ENCODE data around the gene RABGGTA.

The RABGGTA gene

DNA sequence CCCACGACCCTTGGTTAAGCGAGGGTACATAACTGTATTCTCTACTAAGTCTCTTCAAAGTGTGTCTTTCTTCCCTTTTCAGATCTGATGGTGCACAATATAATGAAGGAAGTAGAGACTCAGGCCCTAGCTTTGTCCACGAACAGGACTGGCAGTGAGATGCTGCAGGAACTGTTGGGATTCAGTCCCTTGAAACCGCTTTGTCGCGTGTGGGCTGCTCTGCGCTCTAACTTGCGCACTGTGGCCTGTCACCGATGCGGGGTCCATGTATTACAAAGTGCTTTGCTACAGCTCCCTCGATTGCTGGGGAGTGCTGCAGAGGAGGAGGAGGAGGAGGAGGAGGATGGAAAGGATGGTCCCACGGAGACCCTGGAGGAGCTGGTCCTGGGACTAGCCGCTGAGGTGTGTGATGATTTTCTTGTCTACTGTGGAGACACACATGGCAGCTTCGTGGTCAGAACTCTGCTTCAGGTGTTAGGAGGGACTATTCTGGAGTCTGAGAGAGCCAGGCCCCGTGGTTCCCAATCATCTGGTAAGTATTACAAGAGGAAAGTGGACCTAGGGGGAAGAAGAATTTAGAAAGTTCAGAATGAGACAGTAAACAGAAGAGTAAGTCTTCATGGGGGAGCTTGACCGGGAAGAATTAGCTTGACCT lies 29.1 kb upstream of the RABGGTA start:
- DNase-seq: no peak

DNA sequence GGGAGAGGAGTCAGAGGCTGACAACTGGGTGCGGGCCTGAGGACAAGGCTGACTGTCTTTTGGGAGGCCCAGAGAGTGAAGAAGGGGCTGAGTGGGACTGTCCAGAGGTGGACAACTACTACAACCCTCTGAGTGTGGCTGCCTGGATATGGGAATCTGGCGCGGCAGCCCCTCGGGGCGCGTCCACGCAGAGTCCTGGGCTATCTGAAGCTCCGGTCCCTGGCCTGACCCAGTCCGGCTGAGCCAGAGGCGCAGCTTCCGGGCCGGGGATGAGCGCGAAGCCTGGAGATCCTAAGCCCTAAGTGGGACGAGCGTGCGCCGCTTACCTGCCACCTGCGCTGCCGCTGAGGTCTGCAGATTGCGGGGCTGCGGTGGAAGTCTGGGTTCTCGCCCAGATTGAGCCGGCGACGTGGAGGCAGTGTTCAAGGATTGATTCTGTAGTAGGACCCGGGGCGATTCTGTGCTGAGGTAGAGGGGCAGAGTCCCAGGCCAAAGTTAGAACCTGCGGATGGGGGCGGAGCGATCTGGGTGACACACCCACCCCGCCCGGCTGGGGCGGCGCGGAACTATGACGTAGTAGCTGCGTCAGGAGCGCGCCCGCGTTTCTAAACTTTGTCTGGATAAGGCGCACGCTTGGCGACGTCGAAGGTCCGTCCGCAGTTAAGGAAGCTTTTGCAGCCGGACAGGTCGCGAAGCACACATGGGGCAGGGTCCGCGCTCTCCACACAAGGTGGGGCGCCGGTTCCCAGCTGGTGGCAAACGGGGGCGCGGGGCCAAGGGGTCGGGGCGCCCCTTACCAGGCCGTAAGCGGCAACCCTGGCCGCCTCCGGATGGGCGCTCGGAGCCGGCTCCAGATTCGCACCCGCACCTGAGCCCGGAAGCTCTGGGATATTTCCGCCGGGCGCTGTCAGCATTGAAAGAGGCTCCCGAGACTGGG lies 28.1 kb upstream of the RABGGTA start, which contains the start of the genes DHRS1 and NOP9:
DHRS1 (minus strand) TSS at position 526 of the 937 bp plus-strand sequence. CDS start 674 bp downstream, outside the sequence.
NOP9 (plus strand) TSS at position 596 of the 937 bp plus-strand sequence; CDS start at position 701, 105 bp downstream.
- DNase-seq: peak; percentile 90

DNA sequence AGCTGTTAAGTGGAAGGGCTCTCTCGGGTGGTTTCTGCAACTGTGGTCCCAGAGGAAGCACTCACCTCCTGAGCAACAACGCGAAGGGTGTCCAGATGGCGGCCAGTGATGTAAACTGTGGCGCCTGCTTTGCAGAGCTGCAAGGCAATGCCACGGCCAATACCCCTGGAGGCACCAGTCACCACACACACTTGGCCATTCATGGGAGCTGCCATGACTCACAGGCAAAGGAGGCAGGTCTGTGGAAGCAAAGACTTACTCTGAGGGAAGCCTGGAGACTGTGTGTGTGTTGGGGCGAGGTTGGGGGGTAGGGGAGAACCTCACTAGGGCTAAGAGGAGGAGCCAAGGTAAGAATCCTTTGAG lies 27.5 kb upstream of the RABGGTA start:
- no peak for DNase-seq

DNA sequence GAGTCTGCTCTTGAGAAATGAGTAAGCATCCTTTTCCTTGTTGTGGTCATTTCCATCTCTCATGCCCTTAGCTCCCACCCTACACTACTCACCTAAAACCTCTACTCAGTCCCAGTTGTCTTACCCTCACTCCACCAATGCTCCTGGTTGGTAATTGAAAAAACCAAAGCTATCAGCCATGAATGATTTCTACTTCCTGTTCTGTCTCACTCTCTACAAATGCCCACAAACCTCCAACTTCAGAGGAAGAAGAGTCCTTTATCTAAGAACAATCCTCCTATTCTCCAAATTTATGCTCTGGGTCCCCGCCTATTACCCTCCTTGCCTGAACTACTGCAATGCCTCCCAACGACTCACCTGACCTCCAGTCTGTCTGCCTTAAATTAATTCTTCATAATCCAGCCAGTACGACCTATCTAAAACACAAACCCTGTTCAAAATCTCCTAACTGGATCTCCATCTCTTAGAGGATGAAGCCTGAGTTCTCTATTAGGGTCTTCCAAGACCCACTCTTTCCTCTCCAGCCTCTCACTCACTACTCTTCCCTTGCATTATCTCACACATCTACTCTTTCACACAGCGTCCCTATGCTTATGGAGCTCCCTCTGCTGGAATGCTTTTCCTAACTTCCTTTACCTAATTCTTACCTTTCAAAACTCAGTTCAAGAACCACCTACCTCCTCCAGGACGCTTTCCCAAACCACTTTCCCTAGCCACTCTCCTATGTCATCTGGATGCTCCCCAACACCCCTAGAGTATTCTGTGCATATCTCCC lies 26.0 kb upstream of the RABGGTA start:
- no peak for DNase-seq

DNA sequence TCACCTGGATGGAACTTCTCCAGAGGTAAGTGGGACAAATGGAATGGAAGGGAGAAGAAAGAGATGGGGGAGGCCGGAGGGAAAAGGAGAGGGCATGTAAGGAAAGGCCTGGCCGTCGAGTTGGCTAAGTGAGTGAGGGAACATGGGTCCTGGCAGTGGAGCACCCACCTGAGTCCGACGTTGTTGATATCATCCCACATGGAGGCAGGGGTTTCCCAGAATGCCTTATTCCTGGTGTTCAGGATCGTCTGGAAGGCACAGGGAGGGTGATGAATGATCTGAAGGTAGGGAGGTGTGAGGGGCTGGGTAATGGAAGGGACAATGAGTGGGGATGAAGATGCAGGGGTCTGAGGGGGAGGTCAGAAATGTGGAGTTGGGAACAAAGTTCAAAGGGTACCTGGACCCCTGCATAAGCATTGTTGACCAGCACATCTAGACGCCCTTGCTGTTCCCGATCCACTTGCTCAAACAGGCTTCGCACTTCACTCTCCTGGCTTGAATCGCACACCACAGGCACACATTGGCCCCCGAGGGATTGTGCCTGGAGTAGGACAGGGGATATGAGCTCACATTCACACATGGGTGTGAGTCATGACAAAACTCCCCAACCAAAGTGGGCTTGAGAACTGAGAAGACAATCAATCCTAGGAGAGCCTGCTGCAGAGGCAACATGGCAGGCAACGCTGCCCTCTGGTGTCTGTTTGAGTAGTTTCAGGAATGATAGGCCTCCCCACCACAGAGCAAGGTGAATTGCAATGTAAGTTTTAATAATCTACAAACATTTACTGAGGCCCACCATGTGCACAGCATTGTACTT lies 25.2 kb upstream of the RABGGTA start:
- peak; percentile 77 for DNase-seq

DNA sequence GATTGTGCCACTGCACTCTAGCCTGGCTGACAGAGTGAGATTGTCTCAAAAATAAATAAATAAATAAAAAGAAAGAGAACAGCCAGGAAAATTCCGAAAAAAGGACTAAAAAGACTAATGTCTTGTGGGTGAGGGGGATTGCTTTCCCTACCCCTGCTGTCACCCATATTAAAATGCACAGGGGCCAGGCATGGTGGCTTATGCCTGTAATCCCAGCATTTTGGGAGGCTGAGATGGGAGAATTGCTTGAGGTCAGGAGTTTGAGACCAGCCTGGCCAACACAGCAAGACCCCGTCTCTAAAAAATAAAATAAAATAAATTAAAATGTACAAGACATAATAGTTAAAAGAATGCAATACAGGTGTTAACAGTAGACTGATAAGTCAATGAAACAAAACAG lies 22.1 kb upstream of the RABGGTA start:
- DNase-seq: no peak

DNA sequence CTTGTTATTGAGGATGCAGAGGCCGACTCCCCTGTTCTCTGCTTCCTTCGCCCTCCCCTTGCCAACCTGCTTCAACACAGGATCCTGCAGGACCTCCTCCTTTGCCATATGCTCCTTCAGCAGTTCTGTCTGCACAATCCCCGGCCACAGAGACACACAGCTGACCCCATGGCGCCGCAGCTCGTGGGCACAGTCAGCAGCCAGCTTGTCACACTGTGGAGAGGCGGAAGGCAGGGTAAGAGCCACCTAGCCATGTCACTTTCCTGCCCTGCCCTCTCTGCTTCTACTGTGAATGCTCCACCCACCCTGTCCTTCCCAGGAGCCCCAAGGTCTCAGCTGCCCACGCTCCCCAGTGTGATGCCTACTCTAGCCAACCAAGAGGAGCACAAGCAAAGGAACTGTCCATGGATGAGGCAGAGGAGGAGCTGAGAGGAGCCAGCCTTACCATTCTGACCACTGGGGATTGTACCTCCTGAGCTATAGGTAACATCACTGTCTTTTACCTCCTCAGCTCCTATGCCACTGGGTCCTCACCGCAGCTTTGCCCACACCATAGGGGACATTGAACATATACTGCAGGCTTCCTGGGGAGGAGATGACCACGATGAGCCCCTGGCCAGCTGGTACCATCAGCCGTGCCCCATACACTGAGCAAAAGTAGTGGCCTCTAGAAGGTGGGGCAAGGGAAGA lies 20.9 kb upstream of the RABGGTA start:
- DNase-seq: no peak

DNA sequence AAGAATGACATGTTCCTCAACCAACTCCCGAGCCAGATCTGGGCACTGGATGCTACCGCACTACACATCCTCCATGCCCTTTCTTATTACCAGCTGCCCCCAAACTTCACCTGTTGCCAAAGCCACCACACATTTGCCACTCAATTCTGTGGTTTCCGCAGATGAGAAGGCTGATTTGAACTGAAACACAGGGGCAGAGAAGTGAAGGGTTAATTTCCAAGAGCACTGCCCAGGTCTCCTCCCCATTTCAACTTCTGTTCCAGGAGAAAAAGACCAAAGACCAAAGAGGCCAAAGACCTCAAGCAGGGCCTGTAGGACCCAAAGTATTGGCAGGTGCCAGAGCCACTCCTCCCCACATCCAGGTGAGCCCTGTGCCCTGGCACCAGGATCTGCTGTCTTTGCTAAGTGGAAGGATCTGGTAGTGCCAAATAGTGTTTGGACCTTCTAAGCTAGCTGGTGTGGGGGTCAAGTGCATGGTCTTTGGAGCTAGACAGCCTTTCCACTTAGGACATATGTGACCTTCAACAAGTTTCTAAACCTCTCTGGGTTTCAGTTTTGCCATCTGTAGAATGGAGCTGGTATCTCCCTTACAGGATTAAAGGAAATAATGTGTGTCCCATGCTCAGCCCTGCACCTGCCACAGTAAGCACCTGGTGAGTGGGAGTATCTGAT lies 20.2 kb upstream of the RABGGTA start:
- DNase-seq: no peak

DNA sequence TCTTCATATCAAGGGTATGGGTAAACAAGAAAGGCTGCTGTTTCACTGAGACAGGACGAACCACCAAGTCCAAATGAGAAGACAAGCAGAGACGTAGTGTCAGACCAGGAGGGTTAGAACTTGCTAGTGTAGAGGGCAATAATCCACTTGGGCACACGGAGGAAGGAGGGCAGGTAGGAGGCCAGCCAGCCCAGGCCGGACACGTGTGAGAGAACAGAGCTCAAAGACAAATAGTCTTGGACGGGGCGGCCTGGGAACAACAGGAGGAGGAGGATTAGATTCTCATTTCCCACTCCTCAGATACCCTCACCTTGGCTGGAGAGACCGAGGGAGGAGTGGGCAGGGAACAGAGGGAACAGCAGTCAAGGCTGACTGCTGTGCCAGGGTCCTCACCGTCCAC lies 19.3 kb upstream of the RABGGTA start:
- DNase-seq: no peak

DNA sequence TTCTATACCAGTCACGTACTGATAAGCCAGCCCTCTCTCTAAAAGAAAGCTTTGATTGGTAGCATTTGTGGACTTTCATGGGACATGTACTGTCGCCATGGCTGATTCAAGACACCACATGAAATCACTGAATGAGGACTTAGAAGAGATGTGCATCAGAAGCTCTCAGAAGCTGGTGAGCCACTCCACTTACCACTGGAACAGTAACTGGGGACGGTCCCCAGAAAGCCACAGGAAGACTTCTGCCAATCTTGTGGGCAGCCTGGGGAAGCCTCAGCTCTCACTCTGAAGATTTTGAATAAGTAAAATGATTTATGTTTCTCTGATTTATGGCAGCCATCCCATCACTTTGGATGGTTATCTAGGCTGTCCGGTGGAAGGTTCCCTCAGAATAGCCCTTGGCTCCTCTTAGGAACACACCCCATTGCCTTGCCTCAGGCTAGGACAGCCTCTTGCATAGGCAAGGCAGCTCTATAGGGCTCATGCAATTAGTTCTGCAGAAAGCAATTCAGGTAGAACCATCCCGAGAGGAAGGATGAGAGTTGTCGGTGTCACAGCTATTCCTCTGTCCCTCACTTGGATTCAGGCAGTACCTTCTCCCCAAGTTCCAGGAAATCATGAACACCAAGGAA lies 18.4 kb upstream of the RABGGTA start:
- peak; percentile 44 for DNase-seq

DNA sequence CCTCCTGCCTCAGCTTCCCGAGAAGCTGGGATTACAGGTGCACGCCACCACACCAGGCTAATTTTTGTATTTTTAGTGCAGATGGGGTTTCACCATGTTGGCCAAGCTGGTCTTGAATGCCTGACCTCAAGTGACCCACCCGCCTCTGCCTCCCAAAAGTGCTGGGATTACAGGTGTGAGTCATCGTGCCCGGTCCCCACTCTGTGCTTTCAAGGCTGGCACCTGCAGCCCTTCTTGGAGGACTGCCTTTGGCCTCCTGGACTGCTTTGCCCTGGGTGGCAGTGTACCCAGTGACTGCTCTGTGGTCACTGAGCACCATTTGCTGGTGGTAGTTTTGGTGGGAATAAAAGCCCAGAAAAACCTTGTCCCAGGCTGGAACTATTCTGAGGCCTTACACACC lies 15.6 kb upstream of the RABGGTA start:
- DNase-seq: no peak

DNA sequence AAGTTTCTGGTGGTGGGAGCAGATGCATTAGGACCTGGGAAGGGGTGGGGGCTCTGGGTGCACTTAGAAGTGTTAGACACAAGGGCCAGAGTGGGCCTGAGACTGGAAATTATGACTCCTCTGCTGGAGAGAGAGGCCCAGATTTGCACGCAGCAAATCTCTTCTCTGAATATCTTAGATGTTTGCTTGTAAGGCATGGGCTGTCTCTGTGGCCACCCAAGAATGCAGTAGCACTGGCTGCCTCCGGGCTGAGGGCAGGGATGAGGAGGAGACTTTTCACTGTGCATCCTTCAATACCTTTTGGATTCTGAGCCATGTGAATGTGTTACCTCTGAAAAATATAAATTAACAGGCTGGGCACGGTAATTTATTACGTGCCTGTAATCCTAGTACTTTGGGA lies 14.0 kb upstream of the RABGGTA start:
- no peak for DNase-seq

DNA sequence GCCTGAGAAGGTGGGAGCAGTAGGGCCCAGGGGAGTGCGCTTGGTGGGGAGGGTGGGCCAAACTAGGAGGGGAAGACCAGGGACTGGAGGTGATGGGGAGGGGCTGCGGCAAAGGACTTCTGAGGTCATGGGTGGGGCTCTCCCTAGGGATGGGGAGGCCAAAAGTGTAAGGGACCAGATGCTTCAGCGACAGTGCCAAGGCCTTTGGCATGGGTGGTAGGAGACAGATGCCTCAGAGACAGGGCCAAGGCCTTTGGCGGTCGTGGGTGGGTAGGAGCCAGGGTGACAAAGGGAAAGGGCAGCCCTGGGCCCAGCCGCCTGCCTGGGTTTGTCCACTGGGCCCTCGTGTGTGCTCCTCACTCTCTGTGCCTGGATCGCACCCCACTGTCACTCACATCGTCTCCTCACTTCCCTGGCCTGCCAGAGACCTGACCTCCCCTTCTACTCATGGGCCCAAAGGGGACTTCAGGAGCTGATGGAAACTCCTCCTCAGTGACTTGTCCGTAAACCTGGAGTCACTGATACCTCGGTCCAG lies 13.2 kb upstream of the RABGGTA start:
- DNase-seq: no peak

DNA sequence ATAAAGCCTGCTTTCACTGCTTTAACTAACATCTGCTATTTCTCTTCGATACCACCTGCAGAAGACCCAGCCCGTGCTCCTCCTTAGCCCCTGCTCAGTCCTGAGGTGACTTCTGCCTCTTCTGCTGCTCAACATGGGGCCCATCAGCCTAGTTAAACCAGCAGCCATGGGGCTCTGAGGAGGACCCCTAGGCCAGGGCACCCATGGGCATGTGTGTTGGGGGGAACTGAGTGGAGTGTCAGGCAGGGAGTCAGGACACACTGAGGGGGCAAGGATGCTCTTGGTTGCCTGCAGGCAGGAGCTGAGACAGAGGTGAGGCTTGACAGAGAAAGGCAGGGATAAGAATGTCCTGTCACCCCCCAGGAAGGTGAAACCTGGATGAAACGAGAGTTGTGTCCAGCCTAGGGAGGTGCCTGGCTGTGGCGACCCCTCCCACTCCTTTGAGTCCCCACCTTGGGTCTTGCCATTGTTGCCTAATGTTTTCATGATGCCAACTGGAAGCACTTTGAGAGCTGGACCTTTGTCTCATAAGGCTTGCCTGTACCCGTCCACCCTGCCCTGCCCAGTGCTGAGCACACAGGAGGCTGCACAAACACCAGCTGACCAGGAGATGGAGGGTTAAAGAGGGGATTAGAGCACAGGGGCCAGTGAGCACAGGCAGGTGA lies 12.5 kb upstream of the RABGGTA start:
- DNase-seq: no peak

DNA sequence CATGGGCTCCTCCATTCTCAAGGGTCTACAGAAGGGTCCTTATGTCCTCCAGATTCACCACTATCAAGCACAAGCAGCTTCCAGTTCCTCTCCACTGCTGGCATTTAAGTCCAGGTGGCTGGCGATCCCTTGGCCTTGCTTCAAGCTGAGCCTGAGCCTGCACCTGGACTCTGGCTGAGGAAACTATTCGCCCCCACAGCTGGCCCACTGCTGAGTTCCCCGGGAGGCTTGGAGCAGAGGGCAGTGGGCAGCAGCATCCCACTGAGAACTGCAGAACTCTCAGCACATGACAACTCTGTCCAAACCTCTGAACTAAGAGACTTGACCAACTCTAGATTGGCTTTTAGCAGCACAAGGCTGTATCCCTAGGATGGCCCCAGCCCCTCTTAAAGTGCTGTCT lies 11.3 kb upstream of the RABGGTA start:
- no peak for DNase-seq

DNA sequence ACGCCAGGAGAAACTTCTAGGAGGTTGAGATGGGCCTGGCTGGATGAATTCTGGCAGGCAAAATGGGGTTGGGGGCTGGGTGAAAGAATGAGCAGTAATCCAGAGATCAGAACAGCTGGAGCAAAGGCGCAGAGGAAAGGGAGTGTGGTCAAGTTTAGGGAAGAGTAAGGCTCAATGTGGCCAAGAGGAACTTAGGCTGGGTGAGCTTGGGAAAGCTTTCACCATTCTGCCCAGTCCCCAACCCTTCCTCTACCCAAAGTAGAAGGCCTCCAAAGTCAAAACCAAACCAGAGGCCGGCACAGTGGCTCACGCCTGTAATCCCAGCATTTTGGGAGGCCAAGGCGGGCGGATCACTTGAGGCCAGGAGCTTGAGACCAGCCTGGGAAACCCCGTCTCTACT lies 10.2 kb upstream of the RABGGTA start:
- DNase-seq: no peak

DNA sequence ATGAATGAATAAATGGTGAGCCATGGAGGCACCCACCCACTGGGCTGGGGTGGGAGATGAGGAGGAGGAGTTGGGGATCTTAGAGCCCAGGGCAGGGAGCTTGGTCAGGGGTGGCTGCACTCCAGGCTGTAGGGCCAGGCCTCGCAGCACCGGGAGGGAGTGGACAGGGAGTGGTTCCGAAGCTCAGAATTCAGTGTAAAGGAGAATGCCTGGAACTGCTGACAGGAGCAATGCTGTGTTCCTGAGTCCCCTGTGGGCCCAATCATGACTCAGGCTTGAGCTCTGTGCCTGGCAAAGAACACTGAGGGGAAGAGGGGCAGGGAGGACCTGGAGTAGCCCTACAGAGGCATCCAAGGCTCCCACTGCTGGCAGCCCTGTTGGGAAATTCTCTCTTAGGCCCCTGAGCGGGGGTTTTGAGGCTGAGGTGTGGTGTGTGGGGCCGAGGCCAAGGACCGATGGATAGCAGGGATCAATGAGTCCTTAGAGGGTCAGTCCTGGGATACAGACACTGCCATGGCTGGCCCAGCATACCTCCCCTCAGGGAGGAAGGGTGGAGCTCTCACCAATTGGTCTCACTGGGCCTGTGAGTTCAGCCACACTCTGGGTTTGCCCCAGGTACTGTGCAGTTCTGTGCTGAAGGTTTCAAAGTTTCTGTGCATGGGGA lies 9.5 kb upstream of the RABGGTA start:
- no peak for DNase-seq

DNA sequence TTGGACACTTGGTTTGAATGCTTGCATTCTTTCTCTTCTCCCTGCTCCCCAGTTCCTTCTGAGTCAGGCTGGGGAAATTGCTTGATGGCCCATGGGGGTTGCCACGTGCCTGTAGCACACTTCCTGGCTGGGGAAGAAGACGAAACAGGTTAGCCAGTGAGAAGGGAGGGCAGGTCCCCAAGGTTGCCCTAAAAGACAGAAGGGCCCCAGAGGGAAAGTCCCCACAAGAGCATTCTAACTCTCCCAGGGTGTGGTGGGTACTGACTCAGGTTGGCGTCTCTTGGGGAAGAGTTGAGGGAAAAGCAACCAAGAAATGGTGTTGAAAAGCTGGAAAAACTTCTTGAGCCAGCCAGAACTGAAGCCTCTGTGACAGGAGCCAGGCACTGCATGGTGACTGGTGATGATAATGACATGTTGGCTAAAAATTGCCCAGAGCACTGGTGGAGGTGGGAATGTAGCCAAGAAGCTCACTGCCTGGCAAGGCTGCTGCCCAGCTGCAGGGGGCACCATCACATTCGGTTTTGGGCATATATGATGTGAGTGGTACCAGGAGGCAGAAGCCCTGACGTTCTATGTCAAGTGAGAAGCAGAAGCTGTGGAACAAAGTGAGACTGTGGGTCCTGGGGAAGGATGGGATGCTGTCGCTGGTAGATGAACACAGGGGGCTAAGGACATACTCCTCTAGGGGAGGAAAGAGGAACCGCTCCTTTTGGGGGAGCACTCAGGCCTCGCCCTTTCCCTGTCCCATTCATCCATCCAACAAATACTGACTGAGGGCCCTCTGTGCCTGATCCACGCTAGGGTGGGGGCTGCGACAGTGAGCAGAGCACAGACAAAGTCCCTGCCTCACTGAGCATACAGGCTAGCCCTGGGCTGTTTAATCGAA lies 8.1 kb upstream of the RABGGTA start:
- DNase-seq: peak; percentile 61
